KBM-7 (cell line): ENCODE data around the gene ABHD10.
A peak's percentile ranks its signal among the peaks of the same experiment; 100 is the strongest.

Experiments used
- DNase-seq: peaks from one replicate; pipeline ENCODE4 v3.0.0-alpha.2; 2015
- in situ Hi-C: fragments of 300-500 bp; cut with MboI; formaldehyde crosslinking; loops from 2 replicates; pipeline ENCODE4 v1.14.3; 2020; ENCODE audit warnings: low sequenced_read_pairs, low pct_unique_long_range_greater_than_20kb, mixed read lengths

ABHD10 gene

DNA sequence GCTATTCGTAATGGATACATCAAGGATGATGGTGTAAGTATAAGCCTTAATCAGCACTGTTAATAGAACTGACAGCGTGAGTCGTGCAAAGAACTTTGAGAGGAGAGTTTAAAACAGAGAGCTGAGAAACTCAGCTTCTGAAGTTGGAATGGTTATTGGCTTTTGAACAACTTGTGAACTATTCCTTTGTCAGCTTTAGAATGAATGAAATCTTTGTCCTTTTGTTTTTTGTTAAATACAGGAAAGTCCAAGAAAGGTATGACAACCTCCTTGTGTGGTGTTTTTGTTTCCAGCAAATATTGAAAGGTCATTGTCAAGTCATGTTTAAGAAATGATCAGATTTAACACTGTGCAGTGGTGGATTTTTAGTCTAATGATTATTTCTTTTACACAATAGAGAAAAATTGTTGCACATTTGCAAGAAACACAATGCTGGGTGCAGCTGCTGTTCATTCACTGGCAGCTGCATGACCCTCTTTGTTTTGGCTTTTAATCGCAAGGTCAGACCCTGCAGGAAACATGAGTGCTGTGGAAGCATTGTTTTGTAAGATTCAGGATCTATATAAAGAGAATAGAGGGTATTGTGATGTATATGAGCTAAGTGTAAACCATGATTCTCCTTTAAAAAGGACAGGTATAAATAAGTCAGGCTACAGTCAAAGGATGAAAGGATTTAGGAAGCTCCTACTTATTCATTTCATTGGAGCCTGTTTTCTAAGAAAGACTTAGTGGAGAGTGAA, 21.7 kb upstream of the ABHD10 start:
- in situ Hi-C loops = loop anchor here (25.0 kb wide), 1 partner anchor 245 kb away; no protein-coding TSS in a partner anchor
- DNase-seq = no peak

DNA sequence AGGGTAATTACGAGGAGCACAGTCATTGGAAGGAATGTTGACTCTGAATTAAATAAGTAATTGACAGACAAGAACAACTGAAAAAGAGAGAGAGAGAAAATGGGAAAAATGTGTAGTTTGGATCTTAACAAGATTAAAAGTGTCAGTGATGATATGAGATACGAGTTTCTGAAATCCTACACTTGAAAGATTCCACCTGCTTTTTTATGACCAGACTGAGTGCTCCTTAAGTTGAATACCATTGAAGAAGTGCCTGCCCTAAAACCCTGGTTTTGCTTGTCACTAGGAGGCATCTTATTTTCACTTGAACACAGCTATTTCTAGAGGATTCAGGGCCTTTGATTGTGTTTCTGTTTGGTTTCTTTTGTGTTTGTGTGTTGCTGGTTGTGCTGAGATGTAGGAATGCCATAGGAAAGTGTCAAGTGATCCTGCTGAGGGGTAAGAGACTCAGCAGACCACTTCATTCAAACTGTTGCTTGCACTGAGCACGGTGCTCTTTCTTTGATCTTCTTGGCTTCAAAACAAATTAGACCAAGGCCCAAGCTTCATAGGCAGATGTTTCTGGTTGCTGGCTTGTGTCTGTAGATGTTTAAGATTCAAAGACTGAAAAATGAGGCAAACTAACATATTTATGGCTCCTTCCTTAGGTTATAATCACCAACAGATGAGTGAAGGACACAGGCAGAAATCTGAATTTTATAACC, 17.2 kb upstream of the ABHD10 start:
- no peak for DNase-seq
- in situ Hi-C loops = loop anchor here (25.0 kb wide), 1 partner anchor 249 kb away; no protein-coding TSS in a partner anchor

DNA sequence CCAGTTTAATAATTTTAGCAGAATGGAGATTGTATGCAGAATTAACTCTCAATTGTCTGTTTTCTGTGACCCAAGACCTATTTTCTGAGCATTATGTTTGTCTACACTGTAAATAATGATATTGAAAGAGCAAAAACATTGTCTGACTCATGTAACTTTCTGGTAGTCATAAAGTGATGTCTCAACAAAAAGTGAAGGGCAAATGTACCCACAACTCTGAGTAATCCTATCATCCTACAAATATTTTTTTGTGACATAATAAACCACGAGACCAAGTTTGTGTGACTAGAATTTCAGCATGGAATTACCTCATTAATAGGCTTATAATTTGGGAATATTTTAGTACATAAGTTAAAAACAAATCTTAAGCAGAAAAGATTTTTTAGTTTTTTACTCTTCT, 15.4 kb upstream of the ABHD10 start:
- no peak for DNase-seq
- in situ Hi-C loops = loop anchor here (25.0 kb wide), 1 partner anchor 251 kb away; no protein-coding TSS in a partner anchor

DNA sequence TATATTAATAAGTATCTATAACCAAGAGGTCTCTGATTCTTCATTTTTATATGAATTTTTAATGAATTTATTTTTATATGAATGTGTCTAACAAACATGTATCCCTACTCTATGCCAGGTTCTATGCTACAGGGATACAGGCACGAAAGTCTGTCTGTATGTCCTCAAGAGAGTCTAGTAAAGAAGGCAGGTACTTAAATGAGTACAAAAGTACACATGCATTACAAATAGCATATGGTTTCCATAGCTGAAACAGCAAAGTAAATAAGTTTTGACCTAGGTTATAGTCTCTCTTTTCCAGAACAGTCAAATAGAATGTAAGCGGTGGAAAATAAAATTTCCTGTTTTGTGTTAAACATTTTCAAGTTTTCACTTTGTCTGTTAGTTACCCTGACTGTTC, 13.3 kb upstream of the ABHD10 start:
- in situ Hi-C loops = loop anchor here (25.0 kb wide), 1 partner anchor 253 kb away; no protein-coding TSS in a partner anchor
- DNase-seq = no peak

DNA sequence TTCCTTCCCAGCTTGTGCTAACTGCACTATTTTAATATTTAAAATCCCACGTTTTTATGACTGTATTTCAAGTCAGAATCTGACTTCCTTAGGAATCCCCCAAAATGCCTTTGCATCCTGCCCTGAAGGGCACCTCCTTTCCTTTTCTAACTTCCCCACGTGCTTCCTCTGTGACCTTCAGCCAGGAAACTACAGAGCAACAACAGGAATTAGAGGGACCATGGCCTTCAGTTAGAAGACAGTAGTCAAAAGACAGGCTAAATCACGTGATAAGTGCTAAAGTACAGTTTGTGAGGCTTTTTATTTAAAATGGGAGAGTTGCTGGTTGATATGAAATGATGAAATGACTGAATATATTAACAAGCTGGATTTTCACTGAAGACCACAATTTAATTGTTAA, 11.8 kb upstream of the ABHD10 start:
- in situ Hi-C loops = loop anchor here (25.0 kb wide), 1 partner anchor 255 kb away; no protein-coding TSS in a partner anchor
- no peak for DNase-seq

DNA sequence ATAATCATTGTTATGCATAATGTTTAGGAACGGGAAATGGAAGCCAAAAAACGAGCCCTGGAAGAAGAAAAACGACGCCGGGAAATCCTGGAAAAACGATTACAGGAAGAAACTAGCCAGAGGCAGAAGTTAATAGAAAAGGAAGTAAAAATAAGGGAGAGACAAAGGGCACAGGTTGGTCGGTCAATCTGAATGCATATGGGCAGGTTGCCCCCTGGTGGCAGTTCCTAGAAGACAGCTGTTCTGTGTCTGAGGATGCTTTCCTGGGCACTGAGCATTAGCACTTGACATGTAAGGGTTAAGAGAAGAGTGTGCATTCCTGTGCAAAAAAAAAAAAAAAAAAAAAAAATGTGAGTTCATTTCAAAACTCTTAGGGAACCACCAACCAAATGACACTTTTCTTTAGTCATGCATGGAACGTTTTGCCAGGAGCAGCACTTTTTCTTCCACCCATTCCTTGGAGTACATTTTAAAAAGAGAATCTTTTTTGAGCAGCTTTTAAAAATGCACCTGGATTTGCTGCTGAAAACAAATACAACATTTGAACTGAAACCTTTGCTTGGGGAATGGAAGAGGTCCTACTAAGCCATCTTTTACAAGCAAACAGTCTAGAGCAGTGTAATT, 11.1 kb upstream of the ABHD10 start:
- peak; percentile 85 for DNase-seq
- in situ Hi-C loops = loop anchor here (25.0 kb wide), 1 partner anchor 255 kb away; no protein-coding TSS in a partner anchor

DNA sequence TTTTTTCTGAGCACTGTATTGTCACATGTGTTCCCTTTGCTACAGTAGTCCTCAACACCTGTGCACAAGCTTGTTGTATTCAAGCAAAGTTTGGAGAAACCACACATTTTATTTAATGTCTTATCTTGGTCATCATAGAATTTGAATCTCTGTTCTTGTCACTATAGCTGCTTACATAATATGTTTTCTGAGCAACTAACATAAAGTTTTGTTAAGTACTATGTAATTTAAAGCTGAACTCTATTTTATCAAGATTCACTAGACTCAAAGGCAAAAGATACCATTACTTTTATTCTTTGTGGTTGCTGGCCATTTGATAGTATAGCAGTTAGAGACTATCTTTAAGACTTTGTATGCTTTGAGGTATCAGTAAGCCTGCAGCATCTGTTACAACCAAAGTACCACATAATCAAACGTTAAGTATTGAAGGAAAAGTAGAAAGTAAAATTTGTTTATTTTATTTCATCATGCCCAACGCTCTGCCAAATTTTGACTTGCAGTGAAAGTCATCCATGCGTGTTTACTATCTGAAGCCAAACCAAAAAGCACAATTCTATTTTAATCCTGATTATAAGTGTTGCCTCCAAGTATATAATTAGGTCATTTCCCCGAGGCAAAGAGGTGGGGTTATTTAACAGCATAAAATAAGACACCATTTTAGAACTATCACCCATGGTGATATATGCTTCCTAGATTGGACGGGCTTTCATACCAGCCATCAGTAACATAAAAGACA, 10.3 kb upstream of the ABHD10 start:
- DNase-seq = no peak
- in situ Hi-C loops = loop anchor here (25.0 kb wide), 1 partner anchor 256 kb away; no protein-coding TSS in a partner anchor

DNA sequence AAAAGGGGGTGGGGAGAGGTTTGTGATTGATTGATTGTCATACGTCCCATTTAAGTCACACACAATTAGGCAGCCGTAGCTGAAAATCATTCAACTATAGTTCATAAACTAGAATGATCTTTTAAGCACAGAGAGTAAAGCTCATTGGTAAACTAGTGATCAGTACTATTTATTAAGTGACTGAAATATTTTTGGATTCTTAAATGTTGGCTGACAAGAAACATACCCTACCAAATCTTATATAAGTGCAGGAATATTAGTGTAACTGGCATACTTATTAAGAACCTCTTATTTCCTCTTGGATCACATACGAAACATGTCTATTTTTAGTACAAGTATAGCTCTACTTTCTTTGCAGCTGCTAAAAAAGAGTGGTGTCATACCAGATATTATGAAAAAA, 8.4 kb upstream of the ABHD10 start:
- no peak for DNase-seq
- in situ Hi-C loops = loop anchor here (25.0 kb wide), 1 partner anchor 258 kb away; no protein-coding TSS in a partner anchor

DNA sequence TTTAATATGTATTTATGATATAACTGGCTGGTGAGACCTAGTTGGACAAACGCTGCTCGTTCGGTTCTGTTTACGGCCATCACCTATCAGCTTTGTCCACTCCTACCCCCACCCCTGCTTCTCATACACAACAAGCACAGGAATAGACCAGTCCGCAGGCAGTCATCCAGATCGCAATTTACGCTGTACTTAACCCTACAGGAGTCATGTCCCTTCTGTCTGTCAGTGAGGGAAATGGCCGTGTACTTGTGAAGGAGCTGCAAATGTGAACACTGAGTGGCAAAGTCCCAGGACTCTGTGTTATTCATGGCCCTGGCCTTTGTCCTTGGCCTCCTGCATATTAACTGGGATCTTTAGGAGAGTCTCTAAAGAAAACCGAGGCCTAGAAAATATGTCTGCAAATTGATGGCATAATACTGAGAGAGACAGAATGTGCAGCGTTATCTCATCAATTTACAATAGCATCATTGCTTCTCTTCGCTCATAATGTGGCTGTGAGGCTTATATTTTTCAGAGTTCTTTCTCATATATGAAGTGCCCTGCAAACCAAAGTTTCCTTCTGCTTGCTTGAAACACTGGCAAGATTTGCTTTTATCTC, 7.2 kb upstream of the ABHD10 start:
- in situ Hi-C loops = loop anchor here (25.0 kb wide), 1 partner anchor 259 kb away; no protein-coding TSS in a partner anchor

DNA sequence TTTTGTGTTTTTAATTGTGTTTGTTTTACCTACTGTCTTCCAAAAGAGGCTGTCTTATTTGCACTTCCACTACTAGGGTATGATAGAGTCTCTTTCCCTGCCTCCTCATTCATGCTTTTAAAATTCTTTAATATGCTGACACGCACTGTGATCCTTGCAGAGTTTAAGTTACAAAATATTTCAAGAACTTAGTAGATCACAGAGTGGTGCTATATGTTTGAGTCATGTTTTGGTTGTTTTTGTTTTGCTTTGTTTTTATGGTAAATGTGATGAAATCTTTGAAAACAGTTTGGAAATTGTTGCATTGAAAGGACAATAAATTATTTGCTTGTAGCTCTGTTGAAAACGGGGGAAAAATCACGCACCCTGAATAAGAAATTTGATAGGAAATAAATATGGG, 5.9 kb upstream of the ABHD10 start:
- DNase-seq = no peak
- in situ Hi-C loops = loop anchor here (25.0 kb wide), 1 partner anchor 261 kb away; no protein-coding TSS in a partner anchor

More for the DNA sequence above, 7.2 kb upstream of the ABHD10 start:
- no peak for DNase-seq

DNA sequence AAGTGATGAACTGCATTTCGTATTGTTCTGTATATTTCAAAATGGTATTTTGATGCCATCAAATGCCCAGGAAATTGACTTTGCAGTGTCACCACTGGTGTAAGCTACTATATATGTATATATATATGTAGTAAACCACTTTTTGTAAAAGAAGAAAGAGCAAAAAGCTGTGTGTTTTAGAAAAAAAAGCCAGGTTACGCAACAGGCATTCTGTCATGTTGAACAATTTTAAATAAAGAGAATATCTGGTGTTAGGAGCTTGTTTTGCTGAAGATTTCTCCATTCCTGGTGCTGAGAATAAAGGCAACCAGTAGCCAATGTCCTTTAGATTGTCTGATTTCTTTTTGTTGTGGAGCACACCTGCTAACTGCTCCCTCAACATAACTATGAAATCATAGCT, 3.7 kb upstream of the ABHD10 start:
- in situ Hi-C loops = no loop called here
- DNase-seq = no peak

DNA sequence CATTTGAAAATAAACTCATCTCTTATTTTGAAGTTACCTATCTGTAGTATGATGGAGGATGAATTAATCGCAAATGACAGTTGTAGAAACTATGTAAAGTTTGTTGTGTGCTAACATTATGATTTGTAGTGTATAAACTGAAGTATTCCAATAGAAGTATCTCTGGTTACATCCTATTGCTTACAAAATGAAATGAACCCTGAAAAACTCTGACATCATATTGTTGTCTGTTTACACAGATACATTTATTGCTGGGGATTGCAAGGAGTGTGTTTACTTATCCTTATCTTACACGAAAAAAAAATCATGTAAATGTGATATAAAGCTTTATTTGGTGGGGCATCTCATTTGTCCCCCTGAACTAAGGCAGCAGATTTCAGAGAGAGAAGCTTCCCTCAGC, 2.6 kb upstream of the ABHD10 start:
- no peak for DNase-seq
- in situ Hi-C loops = no loop called here

DNA sequence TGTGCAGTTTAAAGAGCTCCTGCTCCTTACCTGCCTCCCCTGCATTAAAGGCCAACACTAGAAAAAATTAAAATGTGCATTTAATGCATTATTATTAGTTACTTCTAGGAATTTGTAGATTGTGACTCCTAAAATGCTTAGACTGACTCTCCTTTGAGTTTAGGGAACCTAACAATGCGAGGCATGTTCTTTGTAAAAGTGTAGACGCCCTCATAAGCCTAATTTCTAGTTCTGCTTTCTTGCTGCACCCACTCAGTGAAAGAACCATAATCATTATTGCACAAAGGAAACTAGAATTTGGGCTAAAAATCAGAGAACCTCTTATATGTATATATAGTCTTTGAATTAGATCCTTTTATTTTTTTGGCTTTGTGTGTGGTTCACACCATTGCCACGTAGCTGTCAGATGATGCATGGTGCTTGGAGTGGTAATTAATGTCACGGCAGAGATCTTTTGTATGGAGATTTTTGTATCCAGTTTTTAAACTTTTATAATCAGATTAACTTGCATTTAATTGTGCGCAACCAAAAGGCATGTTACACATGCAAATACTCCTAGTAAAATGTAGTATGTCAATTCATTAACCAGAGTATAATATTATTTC, 710 bp downstream of the ABHD10 start:
- peak; percentile 74 for DNase-seq
- in situ Hi-C loops = no loop called here

DNA sequence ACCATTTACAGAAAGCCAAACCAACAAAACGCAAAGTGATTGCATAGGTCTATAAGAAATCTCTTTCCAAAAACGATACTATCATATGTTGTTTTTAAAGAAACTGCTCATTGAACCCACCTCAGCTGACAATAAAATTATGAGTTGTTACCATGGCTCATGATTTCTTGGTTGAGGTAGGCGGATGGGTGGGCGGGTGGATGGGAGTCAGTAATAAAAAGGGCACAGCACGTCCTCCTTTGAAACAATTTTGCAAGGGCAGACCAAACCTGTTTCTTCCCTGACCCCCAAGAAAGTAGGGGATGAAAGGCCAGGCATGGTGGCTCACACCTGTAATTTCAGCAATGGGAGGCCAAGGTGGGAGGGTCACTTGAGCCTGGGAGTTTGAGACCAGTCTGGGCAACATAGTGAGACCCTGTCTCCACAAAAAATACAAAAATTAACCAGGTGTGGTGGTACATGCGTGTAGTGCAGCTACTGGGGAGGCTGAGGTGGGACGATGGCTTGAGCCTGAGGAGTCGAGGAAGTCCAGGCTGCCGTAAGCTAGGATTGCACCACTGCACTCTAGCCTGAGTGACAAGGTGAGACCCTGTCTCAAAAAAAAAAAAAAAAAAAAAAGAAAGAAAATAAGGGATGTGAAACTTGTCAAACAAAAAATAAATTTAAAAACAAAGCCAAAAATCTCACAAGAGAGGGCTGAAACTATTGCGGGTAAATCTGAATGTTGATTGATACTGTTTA, 2.1 kb downstream of the ABHD10 start:
- in situ Hi-C loops = no loop called here
- DNase-seq = no peak

DNA sequence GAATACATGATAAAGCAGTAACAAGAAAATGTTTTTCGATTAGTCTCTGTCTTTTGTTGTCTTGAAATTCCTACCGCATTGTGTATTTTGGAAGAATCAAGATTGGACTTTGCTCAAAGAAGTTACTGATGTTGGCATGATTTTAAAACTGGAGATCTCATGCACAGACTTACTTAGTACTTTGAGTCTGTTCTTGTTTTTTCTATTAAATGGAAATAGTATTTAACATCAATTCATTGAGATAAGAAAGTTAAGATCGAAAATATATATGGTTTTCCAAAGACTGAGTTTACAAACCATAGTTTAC, 2.6 kb downstream of the ABHD10 start:
- DNase-seq = no peak
- in situ Hi-C loops = no loop called here

DNA sequence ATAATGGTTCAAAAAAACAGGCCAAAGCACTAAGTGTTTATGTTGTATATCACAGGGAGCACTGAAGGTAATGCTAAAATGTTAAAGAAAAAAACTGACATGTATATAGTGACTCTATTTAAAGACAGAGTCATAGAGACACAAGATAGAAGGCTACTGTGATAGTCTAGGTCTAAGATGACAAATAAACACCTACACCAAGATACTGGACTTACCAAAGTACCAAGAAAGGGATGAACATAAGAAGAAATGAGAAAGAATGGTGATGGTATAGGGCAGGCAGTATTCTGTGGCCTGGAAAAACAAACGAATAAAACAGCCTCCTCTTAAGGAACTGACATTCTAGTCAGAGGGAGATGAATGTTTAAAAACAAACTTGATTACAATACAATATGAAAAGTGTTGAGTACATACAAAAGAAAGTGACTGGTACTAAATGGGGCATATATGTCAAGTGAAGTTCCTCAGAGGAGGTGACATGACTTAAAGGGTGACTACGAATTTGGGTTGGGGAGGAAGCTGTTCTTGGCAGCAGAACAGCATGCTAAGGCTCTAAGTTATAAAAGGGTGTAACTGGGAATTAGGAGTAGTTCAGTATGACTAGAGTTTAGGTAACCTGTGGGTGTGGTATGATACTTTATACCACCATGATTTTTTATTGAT, 5.9 kb downstream of the ABHD10 start:
- in situ Hi-C loops = no loop called here
- no peak for DNase-seq

DNA sequence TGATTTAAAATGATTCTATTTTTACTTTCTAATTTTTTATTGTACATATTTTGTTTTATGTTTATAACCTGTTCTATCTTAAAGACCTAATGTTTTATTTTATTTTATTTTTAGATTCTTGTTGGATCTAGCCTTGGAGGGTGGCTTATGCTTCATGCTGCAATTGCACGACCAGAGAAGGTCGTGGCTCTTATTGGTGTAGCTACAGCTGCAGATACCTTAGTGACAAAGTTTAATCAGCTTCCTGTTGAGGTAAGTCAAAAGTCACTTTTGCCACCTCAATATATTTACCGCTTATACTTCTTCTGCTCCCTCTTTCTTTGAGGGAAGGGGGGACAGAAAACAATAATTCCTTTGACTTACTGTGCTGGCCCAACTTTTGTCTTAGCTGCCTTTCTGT, 8.0 kb downstream of the ABHD10 start:
- DNase-seq = no peak
- in situ Hi-C loops = no loop called here
